PFSK-1 (cell line): Measurements from ENCODE around the gene IL1R2.

Source experiments
- FOXP2 ChIP-seq: optimal IDR thresholded peaks from 2 replicates; pipeline ENCODE3; 2011; ENCODE audit warnings: borderline replicate concordance, control low read depth, inconsistent platforms; ENCODE audit not compliant: insufficient read depth; ENCODE audit errors: extremely low read length, extremely low read depth
- POLR2AphosphoS5 ChIP-seq: IDR thresholded peaks from 2 replicates; pipeline ENCODE4 v1.6.1; 2012; ENCODE audit warnings: low read depth, mild to moderate bottlenecking, control low read depth, low read length, moderate library complexity
- REST ChIP-seq, 2 experiments: IDR thresholded peaks; 2 replicates each; pipeline versions ENCODE4 v1.6.1 to v1.8.0; 2011 to 2012; ENCODE audit warnings: low read depth in 2 of 2, low read length in 2 of 2, control low read depth in 1 of 2, inconsistent platforms in 1 of 2, mild to moderate bottlenecking in 1 of 2, moderate library complexity in 1 of 2; ENCODE audit not compliant: insufficient read depth in 1 of 2
- TAF1 ChIP-seq: IDR thresholded peaks from 2 replicates; pipeline ENCODE4 v1.6.1; 2012; ENCODE audit warnings: low read length, control low read depth, borderline replicate concordance; ENCODE audit not compliant: insufficient read depth

GRCh38 chr2:102052365-102052764 lies 60.6 kb downstream of the IL1R2 start:
- TF ChIP-seq TAF1: no peak
- TF ChIP-seq POLR2AphosphoS5: no peak
- TF ChIP-seq REST (IDR thresholded peaks at IDR 0.05; ENCODE audit: insufficient read depth in 1 of 2, low read depth in 2 of 2, low read length in 2 of 2): no peak
- no peak for TF ChIP-seq FOXP2
